Activated gamma-delta T cell treated with Interleukin-2 at 50 U/mL for 16 hours (primary cell): ENCODE data around the gene OLFM2.
A peak's percentile ranks its signal among the peaks of the same experiment; 100 is the strongest.

ENCODE experiments used
- DNase-seq: peaks from one replicate; pipeline ENCODE4 v3.0.0-alpha.2; 2020

OLFM2 gene

GRCh38 chr19:9903336-9903735 lies 33.0 kb downstream of the OLFM2 start:
- DNase-seq, result no peak

- DNase-seq, result no peak
Measured at GRCh38 chr19:9901642-9902041, 34.7 kb downstream of the OLFM2 start.

- DNase-seq, result no peak
Measured at GRCh38 chr19:9901020-9901419, 35.3 kb downstream of the OLFM2 start.

GRCh38 chr19:9891609-9892373 lies 44.5 kb downstream of the OLFM2 start:
- DNase-seq, result no peak

GRCh38 chr19:9885077-9885552 lies 51.2 kb downstream of the OLFM2 start:
- no peak for DNase-seq

- no peak for DNase-seq
Measured at GRCh38 chr19:9883764-9884163, 52.6 kb downstream of the OLFM2 start.

- no peak for DNase-seq
Measured at GRCh38 chr19:9883231-9883758, 53.0 kb downstream of the OLFM2 start.

- no peak for DNase-seq
Measured at GRCh38 chr19:9881720-9882119, 54.6 kb downstream of the OLFM2 start.

- DNase-seq, result no peak
Measured at GRCh38 chr19:9878511-9879196, 57.7 kb downstream of the OLFM2 start.

GRCh38 chr19:9877780-9878510 lies 58.4 kb downstream of the OLFM2 start:
- no peak for DNase-seq

- DNase-seq, result no peak
Measured at GRCh38 chr19:9875796-9876195, 60.5 kb downstream of the OLFM2 start.

- DNase-seq, result no peak
Measured at GRCh38 chr19:9875031-9875627, 61.2 kb downstream of the OLFM2 start.

- no peak for DNase-seq
Measured at GRCh38 chr19:9872618-9873242, 63.6 kb downstream of the OLFM2 start.

- DNase-seq, result no peak
Measured at GRCh38 chr19:9871626-9872338, 64.5 kb downstream of the OLFM2 start.

GRCh38 chr19:9868983-9869617 lies 67.2 kb downstream of the OLFM2 start:
- DNase-seq, result no peak

GRCh38 chr19:9865732-9866501 lies 70.4 kb downstream of the OLFM2 start:
- peak; percentile 49 for DNase-seq

- DNase-seq, result no peak
Measured at GRCh38 chr19:9863759-9864158, 72.6 kb downstream of the OLFM2 start.

GRCh38 chr19:9862938-9863337 lies 73.4 kb downstream of the OLFM2 start:
- no peak for DNase-seq

- no peak for DNase-seq
Measured at GRCh38 chr19:9861503-9861902, 74.8 kb downstream of the OLFM2 start.

- DNase-seq, result no peak
Measured at GRCh38 chr19:9860407-9860806, 75.9 kb downstream of the OLFM2 start.

- no peak for DNase-seq
Measured at GRCh38 chr19:9858766-9859165, 77.5 kb downstream of the OLFM2 start.
